IMR-90 (cell line): ENCODE data around the gene SPAG4. TPM values are rescaled to one million over a fixed set of nuclear protein-coding genes. Genes with fewer than 3 reads are reported as not detected.

Experiments
- ATAC-seq: fragments of 200-7000 bp; cut with Tn5 transposase; 2 replicates; pipeline ENCODE4 v1.9.1; 2020; ENCODE audit warnings: low read depth, mild to moderate bottlenecking, moderate library complexity
- BruUV-seq: library from RNA; stranded (reverse); fragments of 400-500 nt; replicated peaks from 2 replicates; lab custom pipeline; 2021; lab: Mats Ljungman, UMichigan
- CTCF ChIA-PET: fragments of 300-600 bp; formaldehyde crosslinking; extraction: SDS; loops from one replicate; lab custom pipeline; 2021; ENCODE audit warnings: antibody characterized with exemption; lab: Yijun Ruan, JAX
- POLR2A ChIA-PET: fragments of 300-600 bp; sonication (Branson Sonifier 250); formaldehyde crosslinking; loops from one replicate; lab custom pipeline; 2022; ENCODE audit warnings: antibody characterized with exemption; ENCODE audit not compliant: unreplicated experiment; lab: Charles Lee
- DNase-seq: peaks from one replicate; pipeline ENCODE4 v3.0.0; 2013
- H2AFZ ChIP-seq: replicated peaks from 2 replicates; pipeline ENCODE3; 2013; ENCODE audit warnings: low read length, mild to moderate bottlenecking; ENCODE audit not compliant: poor library complexity
- H2AK5ac ChIP-seq: 2 replicates; pipeline ENCODE4 v1.6.1; 2013; ENCODE audit warnings: low read depth, low read length, inconsistent platforms
- H2AK9ac ChIP-seq: replicated peaks from 2 replicates; pipeline ENCODE3; 2013; ENCODE audit warnings: mild to moderate bottlenecking, low read depth, low read length, moderate library complexity; ENCODE audit not compliant: poor library complexity
- H2BK120ac ChIP-seq: 2 replicates; pipeline ENCODE4 v1.6.1; 2013; ENCODE audit warnings: low read depth, low read length, inconsistent platforms
- H2BK15ac ChIP-seq: 3 replicates; pipeline ENCODE4 v1.6.1; 2013; ENCODE audit warnings: low read depth, low read length, inconsistent platforms
- H2BK20ac ChIP-seq: 2 replicates; pipeline ENCODE4 v1.6.1; 2013; ENCODE audit warnings: low read depth, mild to moderate bottlenecking, inconsistent platforms, low read length, moderate library complexity
- H2BK5ac ChIP-seq: 2 replicates; pipeline ENCODE4 v1.6.1; 2013; ENCODE audit warnings: mild to moderate bottlenecking, low read depth, low read length, inconsistent platforms; ENCODE audit not compliant: poor library complexity, severe bottlenecking
- H3K14ac ChIP-seq: replicated peaks from 2 replicates; pipeline ENCODE4 v1.6.1; 2013; ENCODE audit warnings: low read depth, low read length, inconsistent platforms
- H3K18ac ChIP-seq: 2 replicates; pipeline ENCODE4 v1.6.1; 2013; ENCODE audit warnings: low read depth, low read length, control low read depth
- H3K23ac ChIP-seq: 2 replicates; pipeline ENCODE4 v1.6.1; 2013; ENCODE audit warnings: low read depth, low read length, inconsistent platforms
- H3K27ac ChIP-seq: 2 replicates; pipeline ENCODE4 v1.5.1; 2013; ENCODE audit warnings: mild to moderate bottlenecking, control low read depth, low read length; ENCODE audit not compliant: insufficient read depth
- H3K27me3 ChIP-seq: 2 replicates; pipeline ENCODE4 v1.6.1; 2013; ENCODE audit warnings: low read length; ENCODE audit not compliant: control insufficient read depth, insufficient read depth
- H3K36me3 ChIP-seq: 2 replicates; pipeline ENCODE4 v1.6.1; 2013; ENCODE audit warnings: low read length, mixed read lengths; ENCODE audit not compliant: control insufficient read depth, insufficient read depth
- H3K4ac ChIP-seq: 2 replicates; pipeline ENCODE4 v1.6.1; 2013; ENCODE audit warnings: low read depth, low read length, inconsistent platforms
- H3K4me1 ChIP-seq: 2 replicates; pipeline ENCODE4 v1.6.1; 2013; ENCODE audit warnings: low read length, mixed read lengths; ENCODE audit not compliant: control insufficient read depth, insufficient read depth
- H3K4me2 ChIP-seq: 2 replicates; pipeline ENCODE4 v1.6.1; 2013; ENCODE audit warnings: low read depth, mild to moderate bottlenecking, control low read depth, low read length, moderate library complexity
- H3K4me3 ChIP-seq: 2 replicates; pipeline ENCODE4 v1.5.1; 2013; ENCODE audit warnings: low read depth, mild to moderate bottlenecking, control low read depth, low read length, moderate library complexity; ENCODE audit not compliant: insufficient read depth
- H3K56ac ChIP-seq: 2 replicates; pipeline ENCODE4 v1.6.1; 2013; ENCODE audit warnings: low read length, inconsistent platforms; ENCODE audit not compliant: insufficient read depth; ENCODE audit errors: extremely low read depth
- H3K79me1 ChIP-seq, 2 experiments: 2 replicates each; pipeline ENCODE4 v1.6.1; 2013; ENCODE audit warnings: low read length in 2 of 2, inconsistent platforms in 1 of 2, low read depth in 1 of 2
- H3K9ac ChIP-seq: 2 replicates; pipeline ENCODE4 v1.6.1; 2013; ENCODE audit warnings: low read depth, low read length, control low read depth
- H3K9me1 ChIP-seq: 2 replicates; pipeline ENCODE4 v1.6.1; 2013; ENCODE audit warnings: low read length, inconsistent platforms; ENCODE audit not compliant: insufficient read depth
- H3K9me3 ChIP-seq: 2 replicates; pipeline ENCODE4 v1.6.1; 2013; ENCODE audit warnings: low read length; ENCODE audit not compliant: control insufficient read depth, insufficient read depth
- H4K20me1 ChIP-seq: 2 replicates; pipeline ENCODE4 v1.6.1; 2013; ENCODE audit warnings: low read length, inconsistent platforms; ENCODE audit not compliant: insufficient read depth
- H4K5ac ChIP-seq: 2 replicates; pipeline ENCODE4 v1.6.1; 2013; ENCODE audit warnings: mild to moderate bottlenecking, low read depth, low read length, control low read depth
- H4K8ac ChIP-seq, 2 experiments: 2 replicates each; pipeline ENCODE4 v1.6.1; 2013; ENCODE audit warnings: low read depth in 2 of 2, low read length in 2 of 2, control low read depth in 1 of 2, inconsistent platforms in 1 of 2
- H4K91ac ChIP-seq: 2 replicates; pipeline ENCODE4 v1.6.1; 2013; ENCODE audit warnings: low read depth, low read length, inconsistent platforms; ENCODE audit not compliant: insufficient read depth
- ELK1 ChIP-seq: fragments of 150-350 bp; IDR thresholded peaks from 2 replicates; pipeline ENCODE4 v1.6.1; 2016; ENCODE audit warnings: low read depth, mild to moderate bottlenecking, low read length, moderate library complexity, borderline replicate concordance
- WGBS, 2 experiments: methylation state at CpG; one replicate each; pipeline versions ENCODE4 v1.1.5 to v1.1.7; 2013; ENCODE audit warnings: missing lambda C conversion rate in 2 of 2; ENCODE audit not compliant: insufficient read length in 1 of 2; ENCODE audit errors: extremely low coverage in 2 of 2; 5-methylcytosine and 5-hydroxymethylcytosine counted together
- dilution Hi-C: fragments of 300-500 bp; cut with HindIII; formaldehyde crosslinking; loops from one replicate; pipeline ENCODE4 v1.14.3; 2018; ENCODE audit warnings: low sequenced_read_pairs; ENCODE audit not compliant: unreplicated experiment
- in situ Hi-C: fragments of 300-500 bp; cut with MboI; formaldehyde crosslinking; loops from 3 replicates; pipeline ENCODE4 v1.14.3; 2019; ENCODE audit warnings: low sequenced_read_pairs, inconsistent platforms, mixed read lengths
- intact Hi-C: fragments of 100-400 bp; cut with micrococcal nuclease; formaldehyde crosslinking; loops from 2 replicates; pipeline ENCODE4 v1.10.0; 2022
- polyA plus RNA-seq, 3 experiments: library from polyadenylated mRNA; depleted of rRNA; stranded (reverse); fragments of >200 nt; gene quantifications; 2 replicates each; pipeline ENCODE4 v1.2.3, GENCODE V29; 2012; ENCODE audit warnings: low replicate concordance in 1 of 3
- total RNA-seq: library from RNA; depleted of rRNA; stranded (reverse); fragments of >200 nt; gene quantifications from 2 replicates; pipeline ENCODE4 v1.2.3, GENCODE V29; 2012

Gene SPAG4
- total and polyA plus RNA-seq, 2 of the 4 experiments (the other 2 are of a cell fraction), result 1.8 to 5.5 TPM

GRCh38 chr20:35588397-35588796 is 27.2 kb upstream of the SPAG4 start:
- Histone ChIP-seq H4K20me1 (no peaks in the 10 kb centered on the region), H2BK15ac (no peak overlapping the region), H3K27ac (no peak overlapping the region), H2AFZ (peak overlapping the region; percentile 32), H2AK9ac (no peak overlapping the region), H3K4me1 (no peaks in the 10 kb centered on the region), H2AK5ac (no peak overlapping the region; the same call in 1 of the 2 replicates), H3K9me1 (no peaks in the 10 kb centered on the region; the same call in 1 of the 2 replicates), H3K56ac (no peak overlapping the region), H3K4ac (no peak overlapping the region), H2BK5ac (no peak overlapping the region), H3K18ac (no peak overlapping the region), H3K23ac (no peak overlapping the region), H3K27me3 (peaks cover 2% of the 10 kb centered on the region; the same call in 1 of the 2 replicates), H3K14ac (no peak overlapping the region), H3K79me1 (no peaks in the 10 kb centered on the region), H3K4me3 (no peak overlapping the region), H3K9me3 (no peaks in the 10 kb centered on the region), H4K91ac (no peak overlapping the region), H3K36me3 (no peaks in the 10 kb centered on the region), H2BK120ac (no peak overlapping the region), H4K8ac (no peak overlapping the region), H3K4me2 (no peak overlapping the region), H3K9ac (no peak overlapping the region), H4K5ac (no peak overlapping the region), H2BK20ac (no peak overlapping the region)
- DNase-seq (no peak), ATAC-seq (no peak)
- no TSS peak for BruUV-seq
- in situ Hi-C loops (no loop called here), dilution Hi-C loops (no loop called here), intact Hi-C loops (no loop called here)
- WGBS, 2 experiments, result 89% methylated on average over 3 of the region's 14 CpGs; no CpG with 5 or more reads in 1 of the 2 experiments
- ChIA-PET CTCF (no interaction called here), POLR2A (no interaction called here)
- no peak for TF ChIP-seq ELK1
